Esophagus squamous epithelium (tissue), 5 donors: ENCODE data around the gene LIG1. TPM values are rescaled to one million over a fixed set of nuclear protein-coding genes. Genes with fewer than 3 reads are reported as not detected.

Experiments
- DNase-seq: peaks from one replicate; lab custom pipeline; 2025; lab: John Stamatoyannopoulos, UW
- H3K27ac ChIP-seq, 4 donors: fragments of 200-600 bp; sonication (generic); one replicate each; pipeline ENCODE4 v1.5.1; 2016 to 2019; ENCODE audit warnings: mild to moderate bottlenecking in 1 of 4
- H3K27me3 ChIP-seq, 4 donors: fragments of 200-600 bp; sonication (generic); 1 replicate in 3 of 4; 2 replicates in 1 of 4; pipeline versions ENCODE4 v1.5.1 to v1.6.0; 2017 to 2021; ENCODE audit warnings: antibody characterized with exemption in 1 of 4
- H3K36me3 ChIP-seq, 3 donors: fragments of 200-600 bp; sonication (generic); one replicate each; pipeline ENCODE4 v1.5.1; 2016 to 2019
- H3K4me1 ChIP-seq, 3 donors: fragments of 200-600 bp; sonication (generic); one replicate each; pipeline ENCODE4 v1.5.1; 2017 to 2019
- H3K4me3 ChIP-seq, 4 donors: fragments of 200-600 bp; sonication (generic); 1 replicate in 3 of 4; 2 replicates in 1 of 4; pipeline ENCODE4 v1.5.1; 2016 to 2019; ENCODE audit warnings: mild to moderate bottlenecking in 2 of 4, moderate library complexity in 1 of 4
- H3K9me3 ChIP-seq, 3 donors: fragments of 200-600 bp; sonication (generic); one replicate each; pipeline ENCODE4 v1.5.1; 2016 to 2019
- CTCF ChIP-seq, 6 experiments: fragments of 450-650 bp in 4 of 6; fragments of 200-600 bp in 2 of 6; sonication (generic) in 2 of 6; IDR thresholded peaks; one replicate each; pipeline ENCODE4 v1.5.1; 2016 to 2019; ENCODE audit warnings: antibody characterized with exemption in 6 of 6, mild to moderate bottlenecking in 4 of 6, moderate library complexity in 4 of 6
- POLR2A ChIP-seq, 4 donors: fragments of 450-650 bp; IDR thresholded peaks; one replicate each; pipeline ENCODE4 v1.6.1; 2017; ENCODE audit warnings: antibody characterized with exemption in 4 of 4, mild to moderate bottlenecking in 4 of 4, moderate library complexity in 3 of 4
- WGBS, 2 donors: methylation state at CpG; one replicate each; pipeline ENCODE4 v1.1.5; 2018; 5-methylcytosine and 5-hydroxymethylcytosine counted together
- intact Hi-C: fragments of 100-400 bp; cut with DNase I; formaldehyde crosslinking; loops from one replicate; pipeline ENCODE4 v1.15.0; 2022
- total RNA-seq, 4 donors: library from RNA; depleted of rRNA; stranded (reverse); fragments of >200 nt; gene quantifications; one replicate each; pipeline ENCODE4 v1.1.0, GENCODE V29; 2016
- donor health status: DM: yes; HTN: yes; CAD: no.

The LIG1 gene
- total RNA-seq, 4 donors from 2014 or later = 25.7 to 44.3 (median 31.1) TPM

GRCh38 chr19:48190885-48191284 is 20.7 kb upstream of the LIG1 start:
- Histone ChIP-seq H3K27me3 (peaks cover 0 to 4% (median 0%) of the 10 kb centered on the region in 4 donors), H3K4me3 (no peak overlapping the region), H3K36me3 (peaks cover 0 to 23% (median 0%) of the 10 kb centered on the region in 3 donors), H3K9me3 (no peaks in the 10 kb centered on the region), H3K4me1 (no peaks in the 10 kb centered on the region), H3K27ac (no peak overlapping the region)
- WGBS, 2 donors = 86 to 100% methylated on average over 3 of the region's 3 CpGs
- DNase-seq = no peak
- intact Hi-C loops = no loop called here
- no peak for TF ChIP-seq POLR2A (IDR thresholded peaks at IDR 0.05)
- TF ChIP-seq CTCF (IDR thresholded peaks at IDR 0.05) = no peak

GRCh38 chr19:48190288-48190884 is 20.2 kb upstream of the LIG1 start:
- TF ChIP-seq CTCF (IDR thresholded peaks at IDR 0.05) (peak in 3 of 6 experiments; percentile 8 to 47 (median 47)), POLR2A (IDR thresholded peaks at IDR 0.05) (no peak)
- peaks cover 0 to 4% (median 0%) of the 10 kb centered on the region in 4 donors for H3K27me3 ChIP-seq
- no peak for DNase-seq
- 69 to 79% methylated on average over 9 to 10 of the region's 13 CpGs for WGBS, 2 donors
- no peaks in the 10 kb centered on the region for H3K4me1 ChIP-seq
- intact Hi-C loops = no loop called here
- no peaks in the 10 kb centered on the region for H3K9me3 ChIP-seq
- no peak overlapping the region for H3K27ac ChIP-seq
- no peak overlapping the region for H3K4me3 ChIP-seq
- H3K36me3 ChIP-seq = peaks cover 0 to 23% (median 0%) of the 10 kb centered on the region in 3 donors

- Histone ChIP-seq H3K36me3 (peaks cover 0 to 24% (median 0%) of the 10 kb centered on the region in 3 donors), H3K27ac (no peak overlapping the region), H3K4me1 (no peaks in the 10 kb centered on the region), H3K27me3 (no peaks in the 10 kb centered on the region), H3K4me3 (no peak overlapping the region), H3K9me3 (peaks cover 0 to 8% (median 3%) of the 10 kb centered on the region in 3 donors)
- WGBS, 2 donors = 63 to 80% methylated on average over 2 to 4 of the region's 8 CpGs
- TF ChIP-seq CTCF (IDR thresholded peaks at IDR 0.05) = no peak
- TF ChIP-seq POLR2A (IDR thresholded peaks at IDR 0.05) = no peak
- DNase-seq = no peak
- intact Hi-C loops = no loop called here
These were observed 16.4 kb upstream of the LIG1 start for GRCh38 chr19:48186541-48186991.

- Histone ChIP-seq H3K4me3 (no peak overlapping the region), H3K36me3 (peaks cover 0 to 25% (median 0%) of the 10 kb centered on the region in 3 donors), H3K9me3 (peaks cover 0 to 13% (median 8%) of the 10 kb centered on the region in 3 donors), H3K27ac (no peak overlapping the region), H3K27me3 (no peaks in the 10 kb centered on the region), H3K4me1 (no peaks in the 10 kb centered on the region)
- WGBS, 2 donors = 63 to 97% methylated on average over 4 to 5 of the region's 5 CpGs
- TF ChIP-seq CTCF (IDR thresholded peaks at IDR 0.05) (no peak), POLR2A (IDR thresholded peaks at IDR 0.05) (no peak)
- no peak for DNase-seq
- intact Hi-C loops = no loop called here
These were observed 15.9 kb upstream of the LIG1 start for GRCh38 chr19:48186015-48186414.

GRCh38 chr19:48183356-48183755 is 13.2 kb upstream of the LIG1 start:
- no peak overlapping the region for H3K4me3 ChIP-seq
- WGBS, 2 donors = 90 to 91% methylated on average over 7 to 9 of the region's 9 CpGs
- intact Hi-C loops = no loop called here
- DNase-seq = no peak
- TF ChIP-seq POLR2A (IDR thresholded peaks at IDR 0.05) (no peak), CTCF (IDR thresholded peaks at IDR 0.05) (no peak)
- H3K36me3 ChIP-seq = peaks cover 0 to 31% (median 0%) of the 10 kb centered on the region in 3 donors
- H3K27ac ChIP-seq = no peak overlapping the region
- H3K9me3 ChIP-seq = peaks cover 0 to 13% (median 8%) of the 10 kb centered on the region in 3 donors
- no peaks in the 10 kb centered on the region for H3K27me3 ChIP-seq
- no peaks in the 10 kb centered on the region for H3K4me1 ChIP-seq
